Activated CD4-positive, alpha-beta T cell treated with anti-CD3 and anti-CD28 coated beads for 36 hours (primary cell): ENCODE results near the gene ZNF587B. TPM values are rescaled to one million over a fixed set of nuclear protein-coding genes. Genes with fewer than 3 reads are reported as not detected.
A peak's percentile ranks its signal among the peaks of the same experiment; 100 is the strongest.
"Not testable (repeated sequence)": the region's sequence is repeated elsewhere in the genome, so short reads cannot be mapped to it uniquely, and the experiment has no call there.

Source experiments
- ATAC-seq: fragments of 200-7000 bp; cut with Tn5 transposase; one replicate; pipeline ENCODE4 v1.10.0; 2021; ENCODE audit warnings: mild to moderate bottlenecking, moderate library complexity
- CTCF ChIA-PET: fragments of 350-600 bp; sonication (Branson Sonifier 250); formaldehyde crosslinking; loops from one replicate; lab custom pipeline; 2021; ENCODE audit warnings: antibody characterized with exemption; lab: Charles Lee
- POLR2A ChIA-PET: fragments of 350-600 bp; sonication (Branson Sonifier 250); formaldehyde crosslinking; loops from one replicate; lab custom pipeline; 2021; ENCODE audit warnings: antibody characterized with exemption, inconsistent platforms; lab: Charles Lee
- DNase-seq: peaks from one replicate; pipeline ENCODE4 v3.0.0-alpha.2; 2020
- H3K27ac Mint-ChIP-seq: one replicate; pipeline ENCODE4 v1.8.0; 2021; ENCODE audit warnings: mixed read lengths
- H3K27me3 Mint-ChIP-seq: one replicate; pipeline ENCODE4 v1.8.0; 2021; ENCODE audit warnings: mixed read lengths
- H3K36me3 Mint-ChIP-seq: one replicate; pipeline ENCODE4 v1.8.0; 2021; ENCODE audit warnings: low read depth, mixed read lengths
- H3K4me1 Mint-ChIP-seq: one replicate; pipeline ENCODE4 v1.8.0; 2021; ENCODE audit warnings: mixed read lengths
- H3K4me3 Mint-ChIP-seq: one replicate; pipeline ENCODE4 v1.8.0; 2021; ENCODE audit warnings: mild to moderate bottlenecking, moderate library complexity, mixed read lengths
- H3K9me3 Mint-ChIP-seq: one replicate; pipeline ENCODE4 v1.8.0; 2021; ENCODE audit warnings: low read depth, mixed read lengths
- intact Hi-C, 2 experiments: fragments of 100-400 bp; cut with DNase I in 1 of 2; cut with micrococcal nuclease in 1 of 2; formaldehyde crosslinking; loops; one replicate each; pipeline versions ENCODE4 v1.14.2 to v1.15.1; 2022 to 2024; cut with DNase I, micrococcal nuclease
- total RNA-seq, 2 experiments: library from RNA; stranded (reverse); gene quantifications; one replicate each; pipeline ENCODE4 v1.2.3, GENCODE V29; 2021

Gene ZNF587B
- total RNA-seq, 2 experiments from 2014 or later: 16.8 to 18.2 TPM

DNA sequence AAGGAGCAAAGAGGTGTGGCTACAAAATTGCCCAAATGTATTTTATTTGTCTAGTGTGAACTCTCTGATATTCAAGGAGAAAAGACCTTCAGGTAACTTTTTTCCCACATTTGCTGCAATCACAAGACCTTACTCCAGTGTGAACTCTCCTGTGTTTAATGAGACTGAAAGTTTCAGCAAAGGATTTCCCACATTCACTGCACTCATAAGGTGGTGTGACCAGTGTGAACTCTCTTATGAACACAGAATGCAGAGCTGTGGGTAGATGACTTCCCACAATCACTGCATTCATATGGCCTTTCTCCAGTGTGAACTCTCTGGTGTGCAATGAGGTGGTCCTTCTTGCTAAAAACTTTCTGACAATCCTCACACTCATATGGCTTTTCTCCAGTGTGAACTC, 42.4 kb downstream of the ZNF587B start:
- peaks cover 57% of the 10 kb centered on the region for H3K9me3 Mint-ChIP-seq
- H3K27me3 Mint-ChIP-seq: no peaks in the 10 kb centered on the region
- POLR2A ChIA-PET: interaction anchor here (0.6 kb wide), 1 partner anchor 311 kb away, joined by 3 read pairs; no protein-coding TSS in a partner anchor
- DNase-seq (no peak), ATAC-seq (no peak)
- H3K4me1 Mint-ChIP-seq: no peaks in the 10 kb centered on the region
- peaks cover 84% of the 10 kb centered on the region for H3K36me3 Mint-ChIP-seq
- H3K4me3 Mint-ChIP-seq: no peak overlapping the region
- H3K27ac Mint-ChIP-seq: no peak overlapping the region
- CTCF ChIA-PET: no interaction called here
- intact Hi-C loops: no loop called here

DNA sequence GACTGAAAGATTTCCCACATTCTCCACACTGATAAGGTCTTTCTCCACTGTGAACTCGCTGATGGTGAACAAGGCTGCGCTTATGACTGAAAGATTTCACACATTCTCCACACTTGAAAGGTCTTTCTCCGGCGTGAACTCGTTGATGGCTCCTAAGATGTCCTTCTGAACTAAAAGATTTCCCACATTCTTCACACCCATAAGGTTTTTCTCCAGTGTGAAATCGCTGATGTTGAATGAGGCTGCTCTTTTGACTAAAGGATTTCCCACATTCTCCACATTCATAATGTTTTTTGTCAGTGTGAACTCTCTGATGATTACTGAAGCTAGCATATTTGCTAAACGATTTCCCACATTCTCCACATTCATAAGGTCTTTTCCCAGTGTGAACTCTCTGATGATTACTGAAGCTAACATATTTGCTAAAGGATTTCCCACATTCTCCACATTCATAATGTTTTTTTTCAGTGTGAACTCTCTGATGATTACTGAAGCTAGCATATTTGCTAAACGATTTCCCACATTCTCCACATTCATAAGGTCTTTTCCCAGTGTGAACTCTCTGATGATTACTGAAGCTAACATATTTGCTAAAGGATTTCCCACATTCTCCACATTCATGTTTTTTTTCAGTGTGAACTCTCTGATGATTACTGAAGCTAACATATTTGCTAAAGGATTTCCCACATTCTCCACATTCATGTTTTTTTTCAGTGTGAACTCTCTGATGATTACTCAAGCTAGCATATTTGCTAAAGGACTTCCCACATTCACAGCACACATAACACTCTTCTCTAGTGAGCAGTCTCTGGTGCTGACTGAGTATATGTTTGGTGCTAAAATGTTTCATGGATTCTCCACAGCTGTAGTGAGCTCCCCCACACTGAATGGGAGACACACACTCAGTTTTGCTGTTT, 44.0 kb downstream of the ZNF587B start:
- POLR2A ChIA-PET: interaction anchor here (0.6 kb wide), 1 partner anchor 14 kb away, joined by 3 read pairs; no protein-coding TSS in a partner anchor
- CTCF ChIA-PET: not testable (repeated sequence)

DNA sequence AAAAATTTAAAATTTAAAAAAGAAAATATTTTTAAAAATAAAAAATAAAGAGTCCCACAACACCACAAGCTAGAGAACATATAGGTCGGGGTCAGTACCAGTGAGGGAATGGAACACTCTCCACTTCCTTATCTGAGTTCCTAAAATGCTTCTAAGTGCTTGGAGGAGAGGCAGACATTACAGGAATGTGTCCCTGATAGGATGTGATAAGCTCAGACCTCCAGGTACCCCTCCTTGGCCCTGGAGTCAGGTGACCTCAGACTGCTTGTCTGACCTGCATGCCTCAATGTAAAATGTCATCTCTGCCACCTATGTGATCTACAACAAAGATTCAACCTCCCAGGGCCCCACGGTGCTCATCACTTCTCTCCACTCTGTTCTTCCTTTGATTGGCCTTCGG, 55.9 kb downstream of the ZNF587B start:
- H3K4me3 Mint-ChIP-seq: no peak overlapping the region
- intact Hi-C loops: loop anchor here (5.0 to 10.0 kb wide), 2 partner anchors 34 to 269 kb away; partner anchors contain the start of gene ZNF329 (in 1 of the 2)
- H3K9me3 Mint-ChIP-seq: peaks cover 19% of the 10 kb centered on the region
- ChIA-PET CTCF (no interaction called here), POLR2A (no interaction called here)
- DNase-seq (no peak), ATAC-seq (no peak)
- H3K4me1 Mint-ChIP-seq: peaks cover 23% of the 10 kb centered on the region
- H3K27me3 Mint-ChIP-seq: no peaks in the 10 kb centered on the region
- H3K27ac Mint-ChIP-seq: no peak overlapping the region
- H3K36me3 Mint-ChIP-seq: peaks cover 74% of the 10 kb centered on the region

More for the DNA sequence above, 44.0 kb downstream of the ZNF587B start:
- DNase-seq, H3K27ac Mint-ChIP-seq, H3K4me1 Mint-ChIP-seq, H3K27me3 Mint-ChIP-seq, H3K4me3 Mint-ChIP-seq, ATAC-seq, intact Hi-C loops: not testable (repeated sequence)
- peaks cover 87% of the 10 kb centered on the region for H3K36me3 Mint-ChIP-seq
- peaks cover 56% of the 10 kb centered on the region for H3K9me3 Mint-ChIP-seq

DNA sequence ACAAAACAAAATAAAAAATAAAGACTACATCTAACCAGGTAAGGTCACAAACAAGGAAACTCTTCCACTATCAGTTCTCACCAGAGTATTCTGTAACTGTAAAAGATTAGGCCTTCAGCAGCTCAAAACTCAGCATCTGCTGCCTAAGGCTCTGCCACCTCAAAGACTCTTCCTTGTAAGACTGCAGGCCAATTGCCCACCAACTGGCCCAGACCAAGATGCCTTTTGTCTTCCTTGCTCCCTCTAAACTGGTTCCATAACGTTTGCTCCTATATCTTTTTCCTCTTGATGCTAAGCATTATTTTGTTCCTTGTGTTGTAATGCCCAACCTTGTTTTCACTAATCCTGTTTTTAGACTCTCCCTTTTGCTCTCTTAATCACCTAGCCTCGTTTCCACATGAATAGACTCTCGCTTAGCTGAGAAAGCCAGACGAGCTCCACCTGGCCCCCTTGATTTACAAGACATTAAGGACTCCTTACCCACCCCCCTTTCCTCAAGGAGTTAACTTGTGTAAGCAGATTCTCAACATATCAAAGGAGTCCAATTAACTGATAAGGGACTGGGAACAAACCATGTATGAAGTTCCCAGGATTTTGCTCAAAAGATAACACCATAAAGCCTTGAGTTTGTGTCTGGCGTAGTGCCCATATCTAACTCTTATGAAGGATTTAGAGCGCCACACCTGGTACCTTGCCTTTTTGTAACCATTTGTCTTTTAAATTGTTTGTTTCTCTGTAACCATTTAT, 57.3 kb downstream of the ZNF587B start:
- peaks cover 23% of the 10 kb centered on the region for H3K4me1 Mint-ChIP-seq
- no peak for DNase-seq
- peaks cover 22% of the 10 kb centered on the region for H3K9me3 Mint-ChIP-seq
- ChIA-PET POLR2A (interaction anchor here (0.6 kb wide), 2 partner anchors 13 to 296 kb away, joined by 3 to 4 read pairs; partner anchors contain the start of gene ZNF274), CTCF (no interaction called here)
- no peaks in the 10 kb centered on the region for H3K27me3 Mint-ChIP-seq
- H3K4me3 Mint-ChIP-seq: peak overlapping the region; percentile 96
- ATAC-seq: no peak
- intact Hi-C loops: loop anchor here (5.0 to 10.0 kb wide), 2 partner anchors 35 to 267 kb away; partner anchors contain the start of gene ZNF329 (in 1 of the 2)
- peak overlapping the region; percentile 92 for H3K27ac Mint-ChIP-seq
- peaks cover 75% of the 10 kb centered on the region for H3K36me3 Mint-ChIP-seq

DNA sequence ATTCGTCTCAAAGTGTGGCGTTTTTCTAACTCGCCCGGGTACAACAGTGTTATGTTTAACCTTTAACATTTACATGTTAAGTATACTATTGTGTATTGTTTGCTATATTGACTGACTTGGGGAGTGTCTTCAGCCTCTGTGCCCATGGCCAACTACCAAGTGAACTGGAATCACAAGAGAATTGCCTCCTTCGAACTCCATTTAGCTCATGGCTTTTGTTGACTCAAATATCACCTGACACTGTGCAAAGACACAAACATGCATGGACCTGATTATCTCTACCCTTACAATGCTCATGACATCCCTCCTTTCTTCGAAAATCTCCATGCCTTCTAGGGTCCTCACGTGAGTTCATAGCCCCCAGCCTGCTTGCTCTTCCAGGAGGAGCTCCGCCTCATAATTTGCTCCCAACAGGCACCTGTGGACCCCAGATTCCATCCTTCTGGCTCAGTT, 58.0 kb downstream of the ZNF587B start:
- H3K27ac Mint-ChIP-seq: peak overlapping the region; percentile 92
- H3K4me1 Mint-ChIP-seq: peaks cover 23% of the 10 kb centered on the region
- H3K36me3 Mint-ChIP-seq: peaks cover 69% of the 10 kb centered on the region
- intact Hi-C loops: loop anchor here (1.0 to 10.0 kb wide), 4 partner anchors 36 to 274 kb away; partner anchors contain the start of genes ZNF134 (in 1 of the 2), ZNF256 (in 1 of the 2) and ZNF329 (in 1 of the 2)
- no peak for ATAC-seq
- DNase-seq: no peak
- H3K4me3 Mint-ChIP-seq: peak overlapping the region; percentile 96
- CTCF ChIA-PET: no interaction called here
- H3K27me3 Mint-ChIP-seq: no peaks in the 10 kb centered on the region
- H3K9me3 Mint-ChIP-seq: peaks cover 22% of the 10 kb centered on the region
- POLR2A ChIA-PET: interaction anchor here (0.6 to 0.7 kb wide), 3 partner anchors 14 to 1542 kb away, joined by 3 to 9 read pairs (median 3); no protein-coding TSS in a partner anchor

DNA sequence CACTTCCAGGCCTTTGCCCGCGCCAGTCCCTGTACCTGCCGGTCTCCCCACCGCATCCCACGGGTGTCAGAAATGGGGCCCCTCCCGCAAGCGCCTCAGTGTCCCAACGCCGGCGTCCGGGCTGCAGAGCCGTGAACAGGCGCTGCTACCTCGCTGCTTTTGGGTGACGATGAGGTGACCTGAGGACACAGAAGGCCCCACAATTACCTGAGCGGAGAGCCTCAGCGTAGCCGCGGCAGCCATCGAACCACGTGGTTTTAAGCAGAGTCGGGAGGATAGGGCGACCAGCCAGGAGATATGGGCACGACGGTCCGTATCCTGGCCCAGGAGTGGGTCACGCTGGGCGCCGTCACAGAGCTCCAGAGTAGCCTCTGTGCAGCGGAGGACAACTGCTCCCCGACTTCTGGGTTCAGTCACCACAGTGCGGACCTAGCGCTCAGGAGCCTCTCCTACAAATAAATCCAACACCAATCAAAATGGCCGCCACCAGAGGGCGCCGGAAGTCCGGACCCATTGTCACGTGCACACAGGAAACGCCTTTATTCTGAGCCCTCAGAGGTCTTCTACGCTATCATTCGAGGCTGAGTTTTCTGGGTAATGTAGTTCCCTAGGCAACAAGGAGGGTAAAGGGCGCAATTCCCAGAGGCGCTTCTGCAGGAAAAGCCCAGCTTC, 58.6 kb downstream of the ZNF587B start, which contains the start of gene ZNF814:
TSS of gene ZNF814 (minus strand) at position 478 of the 672 bp plus-strand sequence. CDS start at position 243, 235 bp downstream.
- peaks cover 64% of the 10 kb centered on the region for H3K36me3 Mint-ChIP-seq
- peak within 1 kb of the TSS; percentile 92 for H3K27ac Mint-ChIP-seq
- ChIA-PET CTCF (no interaction called here), POLR2A (interaction anchor here (0.6 to 0.7 kb wide), 2 partner anchors 69 to 1542 kb away, joined by 3 to 9 read pairs; no protein-coding TSS in a partner anchor)
- H3K4me1 Mint-ChIP-seq: peaks cover 23% of the 10 kb centered on the region
- H3K4me3 Mint-ChIP-seq: peak within 1 kb of the TSS; percentile 96
- H3K9me3 Mint-ChIP-seq: peaks cover 22% of the 10 kb centered on the region
- ATAC-seq (peak; percentile 94), DNase-seq (peak; percentile 91)
- intact Hi-C loops: loop anchor here (1.0 to 10.0 kb wide), 5 partner anchors 36 to 274 kb away; partner anchors contain the start of genes ZNF134 (in 1 of the 2), ZNF256 (in 1 of the 2), ZNF329 (in 1 of the 2) and ZSCAN18 (in 1 of the 2)
- no peaks in the 10 kb centered on the region for H3K27me3 Mint-ChIP-seq

DNA sequence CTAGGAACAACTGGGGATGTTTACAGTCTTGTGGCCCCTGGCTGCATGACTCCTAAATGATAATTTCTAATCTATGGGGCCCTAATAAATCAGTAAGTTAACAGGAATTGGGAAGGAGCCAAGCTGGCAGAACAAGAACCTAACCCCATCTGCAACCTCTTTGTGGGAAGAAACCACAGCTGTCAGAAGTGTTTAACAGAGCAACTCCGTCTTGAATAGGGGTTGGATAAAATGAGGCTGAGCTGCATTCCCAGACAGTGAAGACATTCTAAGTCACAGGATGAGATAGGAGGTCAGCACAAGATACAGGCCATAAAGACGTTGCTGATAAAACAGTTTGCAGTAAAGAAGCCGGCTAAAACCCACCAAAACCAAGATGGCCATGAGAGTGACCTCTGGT, 60.6 kb downstream of the ZNF587B start:
- POLR2A ChIA-PET, H3K4me3 Mint-ChIP-seq, DNase-seq, ATAC-seq, H3K27me3 Mint-ChIP-seq, intact Hi-C loops, H3K27ac Mint-ChIP-seq: not testable (repeated sequence)
- Mint-ChIP-seq H3K9me3 (peaks cover 22% of the 10 kb centered on the region), H3K36me3 (peaks cover 45% of the 10 kb centered on the region), H3K4me1 (peaks cover 21% of the 10 kb centered on the region)
- CTCF ChIA-PET: interaction anchor here (0.6 to 1.3 kb wide), 2 partner anchors 13 to 183 kb away, joined by 3 read pairs; no protein-coding TSS in a partner anchor

Other genes starting within 250 kb of the ZNF587B start
- 1 to 10 TPM; 4.6 to 5.3 TPM for gene ZIK1, start 246.2 kb upstream of the ZNF587B start, total RNA-seq
- 1 to 10 TPM; 7.1 to 7.2 TPM for gene ZNF530, start 230.4 kb upstream of the ZNF587B start, total RNA-seq
- 1 to 10 TPM; 7.6 to 9.7 TPM for gene ZNF134, start 216.1 kb upstream of the ZNF587B start, total RNA-seq
- 1 to 10 TPM; 8.9 to 9.5 TPM for gene ZNF211, start 197.1 kb upstream of the ZNF587B start, total RNA-seq
- gene ZSCAN4, start 161.4 kb upstream of the ZNF587B start, total RNA-seq: not detected
- 10 to 100 TPM in 1 of 2 experiments, 1 to 10 TPM in 1; 9.8 to 13.0 TPM for gene ZNF551, start 148.3 kb upstream of the ZNF587B start, total RNA-seq
- gene ZNF154, start 121.1 kb upstream of the ZNF587B start, total RNA-seq: 1 to 10 TPM; 4.4 to 5.0 TPM
- gene ZNF671, start 102.7 kb upstream of the ZNF587B start, total RNA-seq: 1 to 10 TPM; 7.5 to 8.8 TPM
- 10 to 100 TPM in 1 of 2 experiments, 1 to 10 TPM in 1; 8.9 to 14.7 TPM for gene ZNF776, start 83.5 kb upstream of the ZNF587B start, total RNA-seq
- 10 to 100 TPM; 20.3 to 20.5 TPM for gene ZNF586, start 60.6 kb upstream of the ZNF587B start, total RNA-seq
- gene ZNF552, start 15.4 kb upstream of the ZNF587B start, total RNA-seq: 1 to 10 TPM; 5.9 to 6.1 TPM
- gene ZNF587, start 19.6 kb downstream of the ZNF587B start, total RNA-seq: 10 to 100 TPM; 20.1 to 22.9 TPM
- gene ZNF814, start 58.7 kb downstream of the ZNF587B start, total RNA-seq: 10 to 100 TPM; 24.1 to 24.5 TPM
- gene ZNF417, start 86.3 kb downstream of the ZNF587B start, total RNA-seq: 10 to 100 TPM; 12.7 to 14.1 TPM
- gene ZNF418, start 105.1 kb downstream of the ZNF587B start, total RNA-seq: 1 to 10 TPM; 4.6 to 4.8 TPM
- 1 to 10 TPM; 6.3 to 6.9 TPM for gene ZNF256, start 117.4 kb downstream of the ZNF587B start, total RNA-seq
- under 1 TPM; 0.33 to 0.46 TPM for gene C19orf18, start 144.2 kb downstream of the ZNF587B start, total RNA-seq
- 1 to 10 TPM; 6.0 to 8.9 TPM for gene ZNF606, start 172.5 kb downstream of the ZNF587B start, total RNA-seq
- gene ZSCAN1, start 203.7 kb downstream of the ZNF587B start, total RNA-seq: not detected
- gene ZNF135, start 229.0 kb downstream of the ZNF587B start, total RNA-seq: 1 to 10 TPM; 1.3 to 1.5 TPM